Hepatic stellate cell (primary cell): ENCODE results near the gene FAR2.

Experiments used
- DNase-seq: peaks from one replicate; pipeline ENCODE4 v3.0.0; 2011; ENCODE audit warnings: low spot score

The FAR2 gene

DNA sequence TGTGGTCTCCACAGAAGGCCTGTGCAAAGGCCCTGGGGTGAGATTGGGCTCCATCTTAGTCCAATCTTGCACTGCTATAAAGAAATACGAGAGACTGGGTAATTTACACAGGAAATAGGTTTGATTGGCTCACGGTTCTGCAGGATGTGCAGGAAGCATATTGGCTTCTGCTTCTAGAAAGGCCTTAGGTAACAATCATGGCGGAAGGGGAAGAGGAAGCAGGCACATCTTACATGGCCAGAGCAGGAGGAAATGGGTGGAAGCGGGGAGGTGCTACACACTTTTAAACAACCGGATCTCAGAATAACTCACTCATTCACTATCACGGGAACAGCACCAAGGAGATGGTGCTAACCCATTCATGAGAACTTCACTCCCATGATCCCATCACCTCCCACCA lies 55.4 kb downstream of the FAR2 start:
- DNase-seq = no peak

DNA sequence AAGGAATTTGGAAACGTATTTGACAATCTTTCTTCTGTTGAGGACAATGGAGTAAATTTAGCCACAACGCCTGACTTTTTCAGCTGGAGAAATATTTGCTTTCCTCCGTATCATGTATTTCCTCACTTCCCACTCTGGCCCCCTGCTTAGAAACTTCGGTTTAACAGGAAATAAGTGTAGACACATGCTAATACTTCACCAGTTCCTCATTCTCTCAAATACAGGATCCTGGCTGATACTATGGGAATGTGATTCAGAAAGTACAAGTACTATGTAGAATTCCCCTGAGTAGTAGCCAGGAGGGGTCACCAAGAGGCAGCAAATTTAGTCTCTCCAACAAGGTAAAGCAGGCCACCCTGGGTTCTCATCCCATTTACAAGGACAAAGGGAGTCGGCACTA lies 58.0 kb downstream of the FAR2 start:
- DNase-seq = no peak

DNA sequence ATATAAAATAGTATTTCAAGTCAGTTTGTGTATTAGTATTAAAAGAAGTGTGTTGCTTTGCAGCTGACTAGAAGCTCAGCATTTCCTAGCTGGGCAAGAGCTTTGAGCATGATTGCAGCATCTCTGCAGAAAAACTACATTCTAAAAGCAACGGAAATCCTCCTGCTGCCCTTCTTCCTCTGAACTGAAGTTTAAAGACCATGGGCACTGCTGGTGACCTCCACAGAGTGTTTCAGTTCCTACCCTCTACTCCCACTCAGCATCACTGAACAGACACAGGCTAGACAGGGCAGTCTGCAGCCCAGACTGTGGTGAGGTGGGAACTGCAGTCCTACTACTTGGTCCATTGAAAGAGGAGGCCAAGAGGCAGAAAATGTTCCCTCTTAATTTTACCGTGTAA lies 59.0 kb downstream of the FAR2 start:
- no peak for DNase-seq

DNA sequence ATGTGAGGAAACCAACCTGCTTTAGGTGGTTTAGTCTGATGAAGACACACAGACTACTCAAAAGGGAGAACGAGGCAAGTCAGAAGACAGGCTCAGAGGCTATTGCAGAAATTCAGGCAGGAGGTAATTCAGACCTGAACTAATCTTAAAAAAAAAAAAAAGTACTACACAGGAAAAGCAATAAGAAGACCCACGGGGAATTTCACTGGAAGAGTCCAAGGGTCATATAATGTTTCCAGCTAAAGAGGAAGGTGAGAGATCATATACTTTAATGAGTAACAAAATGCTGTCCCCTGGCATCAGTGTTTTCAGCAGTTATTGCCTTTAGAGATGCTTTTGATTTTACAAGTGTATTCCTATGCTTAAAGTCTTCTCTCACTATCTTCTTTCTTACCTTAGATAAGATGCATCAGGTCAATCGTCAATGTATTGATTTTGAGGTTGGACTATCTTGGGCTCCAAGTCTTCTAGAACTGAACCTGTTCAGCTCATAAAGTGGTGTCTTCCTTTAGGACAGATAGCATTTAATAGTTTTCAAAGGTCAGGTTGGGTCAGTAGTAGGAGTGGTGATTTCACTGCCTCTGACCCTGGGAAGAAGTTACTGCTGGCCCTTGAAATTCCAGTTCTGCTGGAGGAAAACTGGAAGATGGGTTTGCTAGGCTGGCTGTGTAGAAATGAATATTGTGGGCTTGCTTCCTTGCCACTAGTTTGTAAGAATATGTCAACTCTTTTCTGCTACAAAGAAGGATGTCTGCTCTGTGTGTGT lies 60.0 kb downstream of the FAR2 start:
- DNase-seq = no peak

DNA sequence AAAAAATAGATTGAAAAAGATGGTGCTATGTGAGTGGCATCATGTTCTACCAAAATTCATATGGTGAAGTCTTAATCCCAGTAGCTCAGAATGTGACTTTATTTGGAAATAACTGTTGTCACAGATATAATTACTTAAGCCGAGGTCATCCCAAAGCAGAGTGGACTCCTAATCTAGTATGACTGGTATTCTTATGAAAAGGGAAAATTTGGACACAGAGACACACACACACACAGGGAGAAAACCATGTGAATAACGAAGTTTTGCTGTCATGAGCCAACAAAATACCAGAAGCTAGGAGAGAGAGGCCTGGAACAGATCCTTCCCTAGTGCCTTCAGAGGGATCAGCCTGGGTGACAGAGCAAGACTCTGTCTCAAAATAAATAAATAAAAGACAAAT lies 62.6 kb downstream of the FAR2 start:
- DNase-seq = no peak

DNA sequence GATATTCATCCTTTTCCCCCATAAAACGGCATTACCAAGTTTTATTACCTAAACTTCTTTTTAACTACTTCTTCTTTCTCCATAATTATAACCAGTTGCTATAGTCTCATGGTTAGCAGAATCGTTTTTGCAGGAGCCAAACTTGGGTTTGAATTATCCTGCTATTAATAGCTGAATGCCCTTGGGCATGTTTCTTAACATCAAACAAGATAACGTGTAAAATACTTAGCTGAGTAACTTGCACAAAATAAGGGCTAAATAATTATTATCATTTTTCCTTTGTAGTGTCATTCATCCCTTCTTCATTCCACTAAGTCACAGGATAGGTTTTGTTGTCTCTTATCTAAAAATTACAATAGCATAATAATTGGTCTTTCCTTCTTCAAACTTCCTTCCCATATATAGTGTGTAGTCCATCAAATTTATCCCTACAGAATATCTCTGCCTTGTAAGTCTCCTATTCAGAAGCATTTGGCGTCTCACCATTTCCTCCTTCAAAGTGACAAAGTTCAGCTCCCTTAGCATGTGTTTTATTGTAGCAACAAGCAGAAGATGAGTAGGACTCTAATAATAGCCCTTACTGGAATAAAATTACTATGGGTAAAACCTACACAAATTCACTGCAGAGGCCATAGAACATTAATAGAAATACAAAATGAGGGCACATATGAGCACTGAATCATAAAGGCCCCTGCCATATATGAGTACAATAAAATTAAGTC lies 63.8 kb downstream of the FAR2 start:
- peak; percentile 14 for DNase-seq

DNA sequence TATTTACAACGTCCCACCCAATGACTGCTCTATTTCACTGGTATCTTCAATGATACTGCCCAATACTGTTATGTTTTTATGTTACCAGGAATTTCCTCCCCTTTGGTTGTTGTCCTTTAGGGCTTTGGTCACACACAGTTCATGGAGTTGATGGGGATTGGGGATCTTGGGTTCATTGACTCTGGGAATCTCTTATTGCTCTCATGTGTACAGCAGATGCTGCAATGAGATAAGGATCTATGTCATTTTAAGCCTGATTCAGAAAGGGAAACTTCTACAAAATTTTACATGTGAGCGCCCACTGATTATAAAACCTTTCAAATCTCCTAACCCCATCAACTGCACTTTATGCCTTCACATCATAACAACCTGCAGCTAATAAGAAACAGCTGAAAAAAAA lies 67.2 kb downstream of the FAR2 start:
- DNase-seq = no peak

DNA sequence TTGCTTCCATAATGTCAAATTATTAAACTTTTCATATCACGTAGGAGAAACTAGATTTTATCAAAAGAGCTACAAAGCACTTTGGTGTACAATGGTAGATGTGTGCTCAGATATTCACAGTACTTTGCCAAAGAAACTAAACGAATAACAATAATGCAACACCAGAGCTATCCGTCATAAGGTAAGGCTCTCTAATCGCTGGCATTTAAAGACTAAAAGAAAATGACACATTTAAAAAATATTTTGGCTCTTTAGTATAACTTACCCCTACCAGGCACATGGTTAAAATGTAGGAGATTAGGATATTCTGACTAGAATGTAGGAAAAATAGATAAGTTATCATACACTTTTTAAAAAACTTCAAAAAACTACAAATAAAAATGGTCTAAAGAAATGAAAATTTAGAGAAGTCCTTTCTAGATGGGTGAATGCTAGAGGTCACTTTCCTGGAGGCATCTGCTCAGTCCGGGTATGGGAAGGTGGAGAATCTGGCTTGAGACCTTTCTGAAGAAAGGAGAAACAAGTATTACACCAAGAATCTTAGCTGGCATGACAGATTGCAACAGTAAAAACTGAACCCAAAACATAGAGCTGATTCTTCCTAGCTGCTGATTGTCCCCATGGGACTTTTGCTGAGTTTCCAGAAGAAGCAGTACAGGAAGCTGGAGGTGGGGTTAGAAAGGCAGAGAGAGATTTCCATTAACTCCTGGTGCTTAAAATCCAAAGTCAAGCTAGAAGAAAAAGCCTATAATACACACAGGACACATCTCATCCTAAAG lies 67.9 kb downstream of the FAR2 start:
- DNase-seq = peak; percentile 21

DNA sequence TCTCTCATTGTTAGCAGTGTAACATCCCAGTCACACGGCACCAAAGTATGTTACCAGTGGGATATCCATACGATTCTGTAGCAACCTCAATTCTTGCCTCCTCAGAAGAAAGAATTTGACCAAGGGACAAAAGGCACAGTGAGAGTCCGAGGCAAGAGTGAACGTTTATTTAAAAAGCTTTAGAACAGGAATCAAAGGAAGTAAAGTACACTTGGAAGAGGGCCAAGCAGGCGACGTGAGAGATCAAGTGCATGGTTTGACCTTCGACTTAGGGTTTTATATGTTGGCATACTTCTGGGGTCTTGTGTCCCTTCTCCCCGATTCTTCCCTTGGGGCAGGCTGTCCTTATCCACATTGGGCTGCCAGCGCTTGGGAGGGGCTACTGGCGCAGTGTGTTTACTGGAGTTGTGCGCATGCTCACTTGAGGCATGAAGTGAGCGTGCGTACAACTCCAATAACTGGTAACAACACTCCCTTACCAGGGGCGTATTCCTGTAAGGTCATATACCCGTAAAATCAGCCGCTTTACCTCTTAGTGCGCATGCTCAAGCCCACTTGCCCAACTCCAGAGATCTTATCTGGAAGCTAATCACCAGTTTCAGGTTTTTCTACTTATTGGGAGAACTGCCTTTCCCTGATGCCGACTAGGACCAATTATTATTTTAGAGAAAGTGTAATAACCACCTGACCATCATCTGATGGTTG lies 71.7 kb downstream of the FAR2 start:
- no peak for DNase-seq

DNA sequence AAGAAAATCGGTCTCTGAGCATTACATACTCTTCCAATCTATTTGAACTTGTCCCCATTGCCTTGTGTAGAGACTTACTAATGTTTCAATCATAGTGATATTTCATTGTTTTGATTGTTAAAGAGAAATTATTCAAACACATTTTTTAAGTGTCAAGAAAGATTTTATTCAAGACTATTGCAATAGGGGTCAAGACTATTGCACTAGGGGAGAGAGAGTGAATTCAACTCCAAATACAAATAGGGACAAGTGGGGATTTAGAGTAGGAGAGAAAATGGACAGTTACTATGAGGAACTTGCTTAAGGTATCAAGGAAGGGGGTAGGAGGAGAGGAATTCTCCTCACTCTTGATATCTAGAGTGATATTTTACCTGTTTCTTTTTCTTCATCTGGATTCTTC lies 73.1 kb downstream of the FAR2 start:
- no peak for DNase-seq

DNA sequence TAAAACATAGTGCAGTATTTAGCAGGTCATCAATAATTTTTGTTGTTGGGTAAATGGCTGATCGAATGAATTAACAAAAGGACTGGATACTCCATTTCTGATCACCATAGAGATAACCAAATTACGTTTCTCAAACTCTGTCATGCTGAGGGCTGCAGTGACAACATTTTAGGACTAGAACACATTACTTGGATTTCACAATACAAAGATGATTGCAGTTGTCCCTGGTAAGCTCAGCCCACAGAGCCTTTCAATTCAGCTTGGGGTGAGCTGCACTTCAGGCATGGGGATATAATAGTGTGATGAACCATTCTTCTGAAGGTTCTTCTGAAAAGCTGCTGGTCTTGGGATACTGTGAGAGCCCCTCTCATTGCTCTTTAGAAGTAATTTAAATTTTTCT lies 74.3 kb downstream of the FAR2 start:
- no peak for DNase-seq

DNA sequence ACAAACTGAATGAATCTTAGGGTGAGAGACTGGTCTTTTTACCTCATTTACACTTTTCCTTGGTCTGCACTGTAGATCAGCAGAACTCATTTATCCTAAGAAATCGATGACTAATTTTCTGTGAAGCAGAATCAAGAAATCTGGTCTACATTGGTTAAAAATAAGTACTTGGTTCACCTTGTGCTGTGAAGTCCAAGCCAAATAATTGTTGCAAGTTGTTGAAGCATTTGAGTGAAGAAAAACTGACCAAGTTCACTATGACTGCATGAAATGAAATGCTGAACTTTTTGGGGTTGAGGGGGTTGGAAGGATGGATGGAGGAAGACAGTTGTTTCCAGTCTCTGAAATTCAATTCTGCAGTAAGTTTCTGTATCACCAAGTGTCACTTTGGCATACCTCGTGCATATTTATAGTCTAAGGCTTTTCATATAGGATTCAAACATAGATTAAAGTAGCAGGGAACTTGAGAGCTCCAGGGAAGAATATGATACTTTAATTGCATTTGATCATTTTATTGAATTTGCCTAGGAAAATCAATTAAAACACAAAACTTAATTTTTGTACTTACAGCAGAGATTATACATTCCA lies 75.0 kb downstream of the FAR2 start:
- no peak for DNase-seq

DNA sequence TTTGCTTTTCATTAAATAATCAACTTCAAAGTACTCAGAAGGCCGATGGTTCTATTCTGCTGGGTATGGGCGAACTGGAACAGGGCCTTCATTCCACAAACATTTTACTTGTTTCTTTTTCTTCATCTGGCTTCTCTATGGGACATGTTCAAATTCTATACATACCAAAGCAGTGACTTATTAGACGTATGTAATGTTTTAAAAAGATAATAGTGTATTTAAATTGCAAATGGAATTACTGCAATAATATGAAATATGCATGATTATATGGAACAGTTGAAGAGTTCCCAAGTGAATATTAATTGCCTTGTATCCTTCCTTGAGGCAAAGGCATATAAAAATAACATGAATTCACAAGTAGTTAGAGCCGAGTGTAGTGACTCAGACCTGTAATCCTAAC lies 75.5 kb downstream of the FAR2 start:
- DNase-seq = no peak

DNA sequence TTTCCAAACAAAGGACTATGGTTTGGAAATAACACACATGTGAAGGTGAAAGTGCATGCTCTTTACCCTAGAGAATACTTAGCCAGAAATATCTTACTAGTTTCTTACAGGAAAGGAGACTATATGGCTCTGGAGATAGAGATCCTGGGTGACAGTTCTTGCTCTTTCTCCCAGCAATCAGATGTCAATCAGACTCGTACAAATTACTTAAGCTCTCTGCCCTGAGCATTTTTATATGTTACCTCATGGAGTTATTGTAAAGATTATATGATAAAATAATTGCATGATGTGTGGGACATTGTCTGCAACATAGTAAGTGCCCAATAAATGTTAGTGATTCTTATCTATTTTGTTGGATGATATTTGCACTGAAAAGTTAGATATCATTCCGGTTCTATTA lies 76.8 kb downstream of the FAR2 start:
- DNase-seq = no peak

DNA sequence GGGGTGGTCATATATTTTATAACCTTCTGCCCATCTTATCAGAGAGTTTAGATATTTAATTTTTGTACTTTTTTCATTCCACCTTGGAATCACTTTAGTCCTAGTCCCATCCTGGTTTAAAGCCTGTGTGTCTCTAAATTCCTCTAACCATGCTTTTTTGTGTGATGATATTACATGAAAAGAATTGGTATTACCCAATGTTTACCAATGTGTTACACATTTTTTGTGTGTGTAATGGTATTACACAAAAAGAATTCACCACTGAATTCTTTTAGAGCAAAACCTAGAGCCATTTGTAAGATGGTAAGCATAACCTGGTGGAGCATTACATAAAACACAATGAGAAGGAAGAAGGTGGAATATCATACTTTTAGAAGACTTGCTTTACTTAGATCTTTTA lies 77.5 kb downstream of the FAR2 start:
- DNase-seq = no peak

DNA sequence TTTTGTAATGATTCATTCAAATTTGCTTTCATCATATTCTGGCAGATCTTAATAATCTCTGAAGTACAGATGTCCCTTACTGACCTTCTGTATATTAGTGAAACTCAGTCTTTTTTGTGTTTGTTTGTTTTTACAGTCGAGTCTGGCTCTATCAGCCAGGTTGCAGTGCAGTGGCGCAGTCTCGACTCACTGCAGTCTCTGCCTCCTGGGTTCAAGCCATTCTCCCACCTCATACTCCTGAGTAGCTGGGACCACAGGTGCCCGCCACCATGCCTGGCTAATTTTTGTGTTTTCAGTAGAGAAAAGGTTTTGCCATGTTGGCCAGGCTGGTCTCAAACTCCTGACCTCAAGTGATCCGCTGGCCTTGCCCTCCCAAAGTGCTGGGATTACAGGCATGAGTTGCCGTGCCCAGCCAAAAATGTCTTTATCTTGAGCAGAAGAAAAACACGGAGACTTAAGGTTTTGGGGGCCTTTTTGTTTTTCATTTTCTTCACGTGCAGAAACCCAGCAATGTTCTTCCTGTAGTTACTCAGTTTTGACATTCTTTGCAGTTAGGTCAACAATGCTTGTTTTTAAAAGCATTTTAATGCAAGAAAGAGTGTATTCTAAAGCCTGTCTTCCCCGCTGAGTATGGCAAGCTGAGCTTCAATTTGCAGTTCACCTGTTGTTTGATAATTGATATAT lies 79.5 kb downstream of the FAR2 start:
- DNase-seq = no peak

DNA sequence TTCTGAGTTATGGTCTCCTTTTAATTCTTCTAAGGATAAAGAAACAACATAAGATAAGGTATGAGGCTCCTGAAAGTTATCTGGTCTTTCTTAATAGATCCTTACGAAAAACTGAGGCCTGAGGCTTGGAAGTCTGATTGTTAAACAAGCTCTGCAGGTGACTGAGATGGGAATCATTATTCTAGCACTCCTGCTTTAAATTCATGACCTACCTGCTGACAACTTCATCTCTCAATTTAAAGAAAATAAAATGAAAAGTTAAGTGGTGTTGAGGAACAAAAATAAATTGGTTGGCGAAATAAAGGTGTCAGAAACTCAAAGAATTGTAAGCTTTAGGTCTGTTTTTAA lies 80.1 kb downstream of the FAR2 start:
- no peak for DNase-seq

DNA sequence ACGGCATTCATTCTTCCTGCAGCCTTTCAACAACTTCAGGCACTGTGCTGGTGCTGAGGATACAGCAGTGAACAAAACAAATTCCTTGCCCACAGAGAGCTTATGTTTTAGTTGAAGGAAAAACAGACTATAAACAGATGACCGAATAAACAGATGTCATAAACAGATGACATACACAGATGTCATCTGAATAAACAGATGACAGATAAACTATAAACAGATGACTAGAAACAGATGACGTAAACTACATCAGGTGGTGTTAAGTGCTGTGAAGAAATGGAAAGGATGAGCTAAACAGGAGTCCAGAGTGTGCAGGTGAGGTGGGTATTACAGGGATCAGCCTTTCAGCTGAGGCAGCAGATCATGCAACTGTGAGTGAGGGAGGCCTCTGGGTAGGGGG lies 80.9 kb downstream of the FAR2 start:
- DNase-seq = no peak

DNA sequence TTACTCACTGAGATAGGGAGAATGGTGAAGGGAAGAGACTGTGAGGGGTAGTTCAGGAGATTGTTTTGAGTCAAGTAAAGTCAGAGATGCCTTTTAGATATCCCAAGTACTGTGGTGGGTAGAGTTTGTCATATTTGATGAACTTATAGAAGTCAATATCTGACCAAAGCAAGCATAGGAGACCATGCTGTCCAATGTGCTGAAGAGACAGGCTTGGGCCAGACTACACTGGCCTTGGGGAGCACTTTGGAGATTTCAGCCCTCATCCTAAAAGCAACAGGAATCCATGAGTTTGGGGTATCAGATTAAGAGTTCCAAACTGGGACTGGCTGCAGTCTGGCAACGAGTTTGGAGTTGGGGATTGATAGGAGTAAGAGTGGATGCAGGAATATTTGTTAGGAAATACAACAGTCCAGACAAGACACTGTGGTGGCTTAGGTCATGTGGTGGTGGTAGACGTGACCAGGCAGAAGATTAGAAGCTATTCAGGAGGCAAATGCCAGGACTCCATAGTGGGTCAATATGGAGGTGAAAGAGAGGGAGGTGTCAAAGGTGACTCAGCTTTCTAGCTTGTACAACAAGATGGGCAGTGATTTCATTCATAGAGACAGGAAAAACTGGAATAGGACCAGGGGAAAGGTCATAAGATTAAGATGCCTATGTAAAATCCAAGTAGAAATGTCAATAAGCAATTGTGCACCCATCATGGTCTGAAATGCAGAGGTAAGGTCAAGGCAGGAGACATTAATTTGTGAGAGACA lies 81.9 kb downstream of the FAR2 start:
- DNase-seq = no peak

DNA sequence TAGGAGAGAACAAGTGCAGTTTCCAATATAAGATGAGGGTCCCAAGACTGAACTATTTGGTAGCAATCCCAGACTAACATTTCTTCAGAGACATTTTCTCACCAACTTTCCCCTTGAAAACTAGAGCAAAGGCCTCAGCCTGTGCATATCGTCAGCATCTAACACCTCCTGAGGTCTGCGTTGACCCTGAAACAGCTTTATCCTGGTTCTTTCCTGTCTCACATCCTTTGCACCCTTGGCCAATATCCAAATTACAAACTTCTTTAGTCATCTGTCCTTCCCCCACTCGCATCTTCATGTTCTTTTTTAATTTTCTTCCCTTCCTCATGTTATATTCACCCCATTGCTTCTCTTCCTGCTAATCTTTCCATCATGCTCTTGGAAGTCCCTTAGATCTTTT lies 83.0 kb downstream of the FAR2 start:
- DNase-seq = no peak

DNA sequence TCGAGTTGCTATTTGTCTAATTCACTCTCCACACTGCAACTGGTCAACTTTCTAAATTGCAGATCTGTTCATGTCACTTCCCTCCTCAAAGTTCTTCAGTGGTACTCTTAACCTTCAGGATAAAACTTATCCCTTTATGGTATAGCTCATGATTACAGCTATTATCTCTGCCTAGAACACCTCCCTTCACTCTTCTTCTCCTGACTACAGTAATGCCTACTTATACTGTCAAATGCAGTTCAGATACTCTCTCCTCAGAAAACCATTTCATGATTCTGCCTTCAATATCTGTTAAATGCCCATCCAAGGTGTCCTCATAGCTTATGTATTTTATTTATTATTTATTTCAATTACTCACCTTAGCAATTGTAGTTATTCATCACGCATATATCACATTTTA lies 85.5 kb downstream of the FAR2 start:
- DNase-seq = no peak
